ENCODE results near the gene MS4A4E. TPM values are rescaled to one million over a fixed set of nuclear protein-coding genes. Genes with fewer than 3 reads are reported as not detected.

The MS4A4E gene
- total and polyA plus RNA-seq, 2 of the 8 experiments (the other 6 are each of a cell fraction or from before 2014, with no cell fraction given), result not detected

DNA sequence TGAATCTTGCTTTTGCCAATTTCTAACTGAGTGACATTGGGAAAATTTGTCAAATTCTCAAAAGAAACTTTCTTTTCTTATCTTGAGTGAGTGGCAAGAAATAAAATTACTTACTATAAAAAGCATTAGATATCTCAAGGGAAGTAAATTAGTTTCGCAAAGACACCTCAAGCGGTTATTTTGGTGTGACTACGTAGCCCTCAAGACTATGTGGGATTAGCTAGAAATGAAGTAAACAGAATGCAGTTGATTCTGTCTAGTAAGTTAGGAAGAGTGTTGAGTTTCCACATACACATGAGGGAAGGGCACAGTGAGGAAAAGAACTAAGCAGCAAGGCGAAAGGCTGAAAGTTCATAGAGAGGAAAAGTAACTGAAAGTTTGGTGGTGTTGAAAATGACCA is 31.7 kb downstream of the MS4A4E start:
- Histone ChIP-seq H3K36me3 (ENCODE audit: control insufficient read depth in 2 of 4, insufficient read depth in 4 of 4, low read length in 3 of 4) (no peaks in the 10 kb centered on the region), H3K79me1 (ENCODE audit: low read depth, low read length) (no peaks in the 10 kb centered on the region), H3K4ac (replicated peaks; ENCODE audit: insufficient read length, low read depth, low read length) (no peak overlapping the region), H3K14ac (ENCODE audit: insufficient read length) (no peak overlapping the region), H3K23ac (ENCODE audit: insufficient read length) (no peak overlapping the region), H3K4me1 (replicated peaks in 1 of 4; ENCODE audit: control insufficient read depth in 3 of 4, insufficient read depth in 4 of 4, low read length in 3 of 4) (peaks cover 0 to 3% (median 0%) of the 10 kb centered on the region in 4 experiments; a peak in 1 of 7 replicates), H2BK5ac (ENCODE audit: low read depth, low read length) (no peak overlapping the region), H3K4me3 (ENCODE audit: extremely low read depth in 1 of 4, insufficient read depth in 2 of 4, low read depth in 3 of 4, low read length in 4 of 4) (no peak overlapping the region), H3K9ac (replicated peaks in 1 of 4; ENCODE audit: extremely low read depth in 1 of 4, low read depth in 3 of 4, low read length in 3 of 4) (no peak overlapping the region), H3K18ac (ENCODE audit: extremely low read depth, low read length) (no peak overlapping the region), H4K8ac (ENCODE audit: extremely low read depth, insufficient read depth, low read length) (no peak overlapping the region), H3K79me2 (ENCODE audit: control insufficient read depth in 1 of 2, insufficient read depth in 2 of 2, low read length in 2 of 2) (no peaks in the 10 kb centered on the region), H4K5ac (ENCODE audit: insufficient read length, low read depth, low read length) (no peak overlapping the region), H4K20me1 (replicated peaks in 1 of 2; ENCODE audit: control insufficient read depth in 1 of 2, insufficient read depth in 2 of 2, low read length in 2 of 2) (no peaks in the 10 kb centered on the region), H4K91ac (replicated peaks; ENCODE audit: insufficient read length, low read length) (no peak overlapping the region), H2BK15ac (ENCODE audit: low read length) (no peak overlapping the region), H3K4me2 (ENCODE audit: insufficient read depth in 1 of 2, low read depth in 2 of 2, low read length in 2 of 2) (no peak overlapping the region), H2BK12ac (ENCODE audit: low read depth, low read length) (no peak overlapping the region), H3K9me3 (ENCODE audit: insufficient read depth in 2 of 2, low read depth in 1 of 2, low read length in 1 of 2) (no peaks in the 10 kb centered on the region), H3K56ac (replicated peaks; ENCODE audit: insufficient read length, low read depth, low read length) (no peak overlapping the region), H2BK20ac (ENCODE audit: low read length) (no peak overlapping the region), H2AFZ (ENCODE audit: low read length) (no peak overlapping the region), H2BK120ac (replicated peaks; ENCODE audit: low read depth, low read length) (no peak overlapping the region), H3K23me2 (ENCODE audit: low read depth, low read length) (no peaks in the 10 kb centered on the region), H2AK5ac (ENCODE audit: low read depth, low read length) (no peak overlapping the region), H3K27me3 (replicated peaks in 1 of 4; ENCODE audit: control insufficient read depth in 3 of 4, extremely low read depth in 1 of 4, insufficient read depth in 3 of 4, low read length in 3 of 4) (no peaks in the 10 kb centered on the region), H3K27ac (ENCODE audit: low read depth, low read length) (no peak overlapping the region)
- CTCF ChIA-PET (ENCODE audit: partially characterized antibody), result no interaction called here
- DNase-seq (ENCODE audit: low read depth in 1 of 2, low spot score in 2 of 2) (no peak), FAIRE-seq (no peak)
- POLR2A ChIA-PET (ENCODE audit: partially characterized antibody), result no interaction called here
- 95% methylated on average over 4 of the region's 4 CpGs; no CpG with 5 or more reads in 1 of the 2 experiments for WGBS, 2 experiments (ENCODE audit: extremely low coverage in 1 of 2, insufficient coverage in 1 of 2, insufficient read length in 1 of 2, insufficient replicate concordance in 2 of 2, low coverage in 1 of 2, low lambda C conversion rate in 2 of 2, missing lambda C conversion rate in 1 of 2)
- TF ChIP-seq RAD21 (IDR thresholded peaks at IDR 0.05 in 1 of 2, conservative IDR thresholded peaks at IDR 0.05 in 1 of 2; ENCODE audit: low read depth in 2 of 2, low read length in 2 of 2), result no peak
- TF ChIP-seq CREB1 (IDR thresholded peaks at IDR 0.05), result no peak
- TF ChIP-seq TCF12 (IDR thresholded peaks at IDR 0.05; ENCODE audit: low read depth, low read length), result no peak
- TF ChIP-seq SIN3A (conservative IDR thresholded peaks at IDR 0.05 in 1 of 2, IDR thresholded peaks at IDR 0.05 in 1 of 2; ENCODE audit: low read depth in 1 of 2, low read length in 2 of 2), result no peak
- TF ChIP-seq SP1 (IDR thresholded peaks at IDR 0.05; ENCODE audit: low read depth, low read length), result no peak
- TF ChIP-seq NANOG (IDR thresholded peaks at IDR 0.05; ENCODE audit: insufficient read depth, low read depth, low read length, poor library complexity, severe bottlenecking), result no peak
- TF ChIP-seq GABPA (IDR thresholded peaks at IDR 0.05; ENCODE audit: borderline replicate concordance, insufficient read depth, low read length), result no peak
